PC-9 (cell line): ENCODE results near the gene PLEKHA5. TPM values are rescaled to one million over a fixed set of nuclear protein-coding genes. Genes with fewer than 3 reads are reported as not detected.

Experiments used
- BruUV-seq: library from RNA; stranded (reverse); fragments of 400-500 nt; replicated peaks from 2 replicates; lab custom pipeline; 2021; lab: Mats Ljungman, UMichigan
- CTCF ChIA-PET: fragments of 300-600 bp; sonication (Branson Sonifier 250); formaldehyde crosslinking; loops from one replicate; lab custom pipeline; 2022; ENCODE audit warnings: antibody characterized with exemption; lab: Charles Lee
- POLR2A ChIA-PET: fragments of 300-600 bp; sonication (Branson Sonifier 250); formaldehyde crosslinking; loops from one replicate; lab custom pipeline; 2022; ENCODE audit warnings: antibody characterized with exemption; ENCODE audit not compliant: unreplicated experiment; lab: Charles Lee
- DNase-seq, 2 experiments: peaks; one replicate each; pipeline versions ENCODE4 v3.0.0 to v3.0.0-alpha.2; 2015 to 2022; ENCODE audit warnings: mixed read lengths in 1 of 2
- H2AFZ ChIP-seq: fragments of 200-600 bp; sonication (generic); 2 replicates; pipeline ENCODE4 v1.8.1; 2017; ENCODE audit warnings: antibody characterized with exemption
- H3F3A ChIP-seq: fragments of 200-600 bp; sonication (generic); 2 replicates; pipeline ENCODE4 v1.8.1; 2017; ENCODE audit warnings: antibody characterized with exemption, mild to moderate bottlenecking, low read depth; ENCODE audit not compliant: insufficient read depth
- H3K27ac ChIP-seq: fragments of 200-600 bp; sonication (generic); 2 replicates; pipeline ENCODE4 v1.6.1; 2016; ENCODE audit warnings: mixed run types
- H3K27me3 ChIP-seq: fragments of 200-600 bp; sonication (generic); 2 replicates; pipeline ENCODE4 v1.6.1; 2016; ENCODE audit warnings: low read depth, mixed run types; ENCODE audit not compliant: insufficient read depth
- H3K36me3 ChIP-seq: fragments of 200-600 bp; sonication (generic); 2 replicates; pipeline ENCODE4 v1.6.1; 2016; ENCODE audit warnings: low read depth, mixed run types
- H3K4me1 ChIP-seq: fragments of 200-600 bp; sonication (generic); replicated peaks from 2 replicates; pipeline ENCODE4 v1.6.1; 2016; ENCODE audit warnings: mixed run types; ENCODE audit not compliant: insufficient read depth
- H3K4me2 ChIP-seq: fragments of 200-600 bp; sonication (generic); 2 replicates; pipeline ENCODE4 v1.6.1; 2017; ENCODE audit warnings: mixed run types
- H3K4me3 ChIP-seq: fragments of 200-600 bp; sonication (generic); 2 replicates; pipeline ENCODE4 v1.6.1; 2016; ENCODE audit warnings: mixed run types
- H3K79me2 ChIP-seq: fragments of 200-600 bp; sonication (generic); 2 replicates; pipeline ENCODE4 v1.6.1; 2017; ENCODE audit warnings: low read depth, mixed run types
- H3K9me2 ChIP-seq: fragments of 200-600 bp; sonication (generic); 2 replicates; pipeline ENCODE4 v1.8.1; 2017; ENCODE audit warnings: mild to moderate bottlenecking; ENCODE audit not compliant: insufficient read depth
- H3K9me3 ChIP-seq: fragments of 200-600 bp; sonication (generic); 2 replicates; pipeline ENCODE4 v1.8.1; 2016; ENCODE audit warnings: low read depth; ENCODE audit not compliant: insufficient read depth
- H4K20me1 ChIP-seq: fragments of 200-600 bp; sonication (generic); 2 replicates; pipeline ENCODE4 v1.8.1; 2017; ENCODE audit not compliant: insufficient read depth
- CTCF ChIP-seq: fragments of 200-600 bp; sonication (generic); conservative IDR thresholded peaks from 2 replicates; pipeline ENCODE4 v1.6.1; 2017; ENCODE audit warnings: mixed run types, antibody characterized with exemption, mild to moderate bottlenecking, moderate library complexity
- EZH2 ChIP-seq: fragments of 200-600 bp; sonication (generic); IDR thresholded peaks from 2 replicates; pipeline ENCODE4 v1.8.0; 2017; ENCODE audit warnings: antibody characterized with exemption, low read depth
- intact Hi-C: fragments of 100-400 bp; cut with micrococcal nuclease; formaldehyde crosslinking; loops from one replicate; pipeline ENCODE4 v1.10.0; 2022; ENCODE audit not compliant: unreplicated experiment
- total RNA-seq: library from RNA; stranded (reverse); gene quantifications from 2 replicates; pipeline ENCODE4 v1.2.3, GENCODE V29; 2021

PLEKHA5 gene
- total RNA-seq, 1 experiment from 2014 or later = 54.1 TPM

- H3K4me1 ChIP-seq = no peaks in the 10 kb centered on the region
- H3K27ac ChIP-seq = no peak overlapping the region
- CTCF ChIA-PET = interaction anchor here (0.6 kb wide), 1 partner anchor 902 kb away, joined by 3 read pairs; no protein-coding TSS in a partner anchor
- H3K4me2 ChIP-seq = no peak overlapping the region
- no peaks in the 10 kb centered on the region for H3K36me3 ChIP-seq
- H3K27me3 ChIP-seq = no peaks in the 10 kb centered on the region
- H3F3A ChIP-seq = peaks cover 6% of the 10 kb centered on the region; the same call in 1 of the 2 replicates
- no peaks in the 10 kb centered on the region; the same call in 1 of the 2 replicates for H4K20me1 ChIP-seq
- H3K9me3 ChIP-seq = no peaks in the 10 kb centered on the region; the same call in 1 of the 2 replicates
- no TSS peak for BruUV-seq
- H3K4me3 ChIP-seq = no peak overlapping the region
- intact Hi-C loops = no loop called here
- TF ChIP-seq EZH2 = no peak
- TF ChIP-seq CTCF = no peak
- DNase-seq = no peak
- POLR2A ChIA-PET = interaction anchor here (0.6 kb wide), 1 partner anchor 960 kb away, joined by 6 read pairs; the partner anchor contains the start of gene PIK3C2G
- no peak overlapping the region for H2AFZ ChIP-seq
- peaks cover 1% of the 10 kb centered on the region; the same call in 1 of the 2 replicates for H3K79me2 ChIP-seq
- H3K9me2 ChIP-seq = no peaks in the 10 kb centered on the region
These were observed 91.4 kb downstream of the PLEKHA5 start for GRCh38 chr12:19220852-19221466.

- H4K20me1 ChIP-seq = 0 out of 2 replicates have a peak, but pooled peaks cover 7% of the 10 kb centered on the region
- ChIA-PET POLR2A (interaction anchor here (0.6 kb wide), 1 partner anchor 857 kb away, joined by 17 read pairs; no protein-coding TSS in a partner anchor), CTCF (interaction anchor here (0.6 to 0.9 kb wide), 4 partner anchors 40 to 548 kb away, joined by 3 to 18 read pairs (median 6); no protein-coding TSS in a partner anchor)
- no peak overlapping the region for H2AFZ ChIP-seq
- no peak for DNase-seq
- no peaks in the 10 kb centered on the region for H3K36me3 ChIP-seq
- no peaks in the 10 kb centered on the region for H3K27me3 ChIP-seq
- no peaks in the 10 kb centered on the region for H3K9me2 ChIP-seq
- no peak overlapping the region for H3K4me2 ChIP-seq
- peaks cover 4% of the 10 kb centered on the region; the same call in 1 of the 2 replicates for H3K79me2 ChIP-seq
- TF ChIP-seq CTCF = no peak
- no TSS peak for BruUV-seq
- no peak overlapping the region for H3K4me3 ChIP-seq
- no peak overlapping the region for H3K27ac ChIP-seq
- no peaks in the 10 kb centered on the region for H3K4me1 ChIP-seq
- H3F3A ChIP-seq = peaks cover 6% of the 10 kb centered on the region; the same call in 1 of the 2 replicates
- H3K9me3 ChIP-seq = no peaks in the 10 kb centered on the region; the same call in 1 of the 2 replicates
- intact Hi-C loops = no loop called here
These were observed 93.0 kb downstream of the PLEKHA5 start for GRCh38 chr12:19222558-19222957.

- no peaks in the 10 kb centered on the region for H3K27me3 ChIP-seq
- no peaks in the 10 kb centered on the region for H3K4me1 ChIP-seq
- H3K4me2 ChIP-seq = no peak overlapping the region
- H3K36me3 ChIP-seq = no peaks in the 10 kb centered on the region
- no TSS peak for BruUV-seq
- no peak for DNase-seq
- no peak overlapping the region for H3K4me3 ChIP-seq
- no peak for TF ChIP-seq EZH2
- 0 out of 2 replicates have a peak, but pooled peaks have one; percentile 45 for TF ChIP-seq CTCF
- no peak overlapping the region for H2AFZ ChIP-seq
- no peaks in the 10 kb centered on the region; the same call in 1 of the 2 replicates for H3K9me3 ChIP-seq
- ChIA-PET CTCF (interaction anchor here (0.6 to 1.0 kb wide), 6 partner anchors 40 to 973 kb away, joined by 3 to 18 read pairs (median 5); no protein-coding TSS in a partner anchor), POLR2A (interaction anchor here (0.6 kb wide), 1 partner anchor 857 kb away, joined by 17 read pairs; no protein-coding TSS in a partner anchor)
- H3F3A ChIP-seq = peaks cover 6% of the 10 kb centered on the region; the same call in 1 of the 2 replicates
- no peaks in the 10 kb centered on the region for H3K9me2 ChIP-seq
- 0 out of 2 replicates have a peak, but pooled peaks cover 7% of the 10 kb centered on the region for H4K20me1 ChIP-seq
- intact Hi-C loops = no loop called here
- H3K27ac ChIP-seq = no peak overlapping the region
- peaks cover 4% of the 10 kb centered on the region; the same call in 1 of the 2 replicates for H3K79me2 ChIP-seq
These were observed 93.5 kb downstream of the PLEKHA5 start for GRCh38 chr12:19223018-19223417.
